ENCODE data around the gene RASSF8.

- TF ChIP-seq, protein P1, sequence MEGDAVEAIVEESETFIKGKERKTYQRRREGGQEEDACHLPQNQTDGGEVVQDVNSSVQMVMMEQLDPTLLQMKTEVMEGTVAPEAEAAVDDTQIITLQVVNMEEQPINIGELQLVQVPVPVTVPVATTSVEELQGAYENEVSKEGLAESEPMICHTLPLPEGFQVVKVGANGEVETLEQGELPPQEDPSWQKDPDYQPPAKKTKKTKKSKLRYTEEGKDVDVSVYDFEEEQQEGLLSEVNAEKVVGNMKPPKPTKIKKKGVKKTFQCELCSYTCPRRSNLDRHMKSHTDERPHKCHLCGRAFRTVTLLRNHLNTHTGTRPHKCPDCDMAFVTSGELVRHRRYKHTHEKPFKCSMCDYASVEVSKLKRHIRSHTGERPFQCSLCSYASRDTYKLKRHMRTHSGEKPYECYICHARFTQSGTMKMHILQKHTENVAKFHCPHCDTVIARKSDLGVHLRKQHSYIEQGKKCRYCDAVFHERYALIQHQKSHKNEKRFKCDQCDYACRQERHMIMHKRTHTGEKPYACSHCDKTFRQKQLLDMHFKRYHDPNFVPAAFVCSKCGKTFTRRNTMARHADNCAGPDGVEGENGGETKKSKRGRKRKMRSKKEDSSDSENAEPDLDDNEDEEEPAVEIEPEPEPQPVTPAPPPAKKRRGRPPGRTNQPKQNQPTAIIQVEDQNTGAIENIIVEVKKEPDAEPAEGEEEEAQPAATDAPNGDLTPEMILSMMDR (IDR thresholded peaks at IDR 0.05 in 8 of 11, conservative IDR thresholded peaks at IDR 0.05 in 3 of 11): no peak
- no peak for TF ChIP-seq POLR2A (IDR thresholded peaks at IDR 0.05)
Measured at GRCh38 chr12:26026713-26027112, 68.2 kb downstream of the RASSF8 start.

Measured in spleen (tissue), 7 donors.